ENCODE measurements around the gene CRACR2A.

GRCh38 chr12:3651585-3652424, 101.1 kb downstream of the CRACR2A start:
- TF ChIP-seq CTCF (IDR thresholded peaks at IDR 0.05) (no peak), POLR2A (IDR thresholded peaks at IDR 0.05; ENCODE audit: low read depth) (no peak), EP300 (IDR thresholded peaks at IDR 0.05) (no peak), POLR2AphosphoS5 (IDR thresholded peaks at IDR 0.05) (no peak)
